HepG2 (cell line): Measurements from ENCODE around the gene ATP5F1E. TPM values are rescaled to one million over a fixed set of nuclear protein-coding genes. Genes with fewer than 3 reads are reported as not detected.
A peak's percentile ranks its signal among the peaks of the same experiment; 100 is the strongest.

Experiments used
- ATF4 ChIP-seq, 2 experiments: fragments of 450-650 bp in 1 of 2; sonication (generic) in 1 of 2; formaldehyde crosslinking; IDR thresholded peaks; 2 replicates each; pipeline versions ENCODE4 v1.5.0 to v1.8.0; 2020 to 2022; ENCODE audit warnings: mild to moderate bottlenecking in 1 of 2, missing genetic modification reagents in 1 of 2
- CHD2 ChIP-seq: IDR thresholded peaks from 2 replicates; pipeline ENCODE4 v1.6.1; 2011; ENCODE audit warnings: low read depth, low read length, improper control_type of control experiment
- MYPOP ChIP-seq: sonication (generic); formaldehyde crosslinking; IDR thresholded peaks from 2 replicates; pipeline ENCODE4 v1.8.1; 2023; ENCODE audit warnings: mild to moderate bottlenecking, moderate library complexity, missing genetic modification reagents
- NR0B2 ChIP-seq: sonication (generic); formaldehyde crosslinking; IDR thresholded peaks from 2 replicates; pipeline ENCODE4 v1.4.0; 2020; ENCODE audit warnings: mild to moderate bottlenecking, missing genetic modification reagents
- SIN3A ChIP-seq: IDR thresholded peaks from 2 replicates; pipeline ENCODE4 v1.6.1; 2011; ENCODE audit warnings: low read depth, mild to moderate bottlenecking, control low read depth, low read length, borderline replicate concordance
- STAT6 ChIP-seq: sonication (generic); formaldehyde crosslinking; IDR thresholded peaks from 2 replicates; pipeline ENCODE4 v1.4.0; 2020; ENCODE audit warnings: missing genetic modification reagents, mild to moderate bottlenecking, borderline replicate concordance
- TSC22D2 ChIP-seq: sonication (generic); formaldehyde crosslinking; IDR thresholded peaks from 2 replicates; pipeline ENCODE4 v1.5.1; 2020; ENCODE audit warnings: missing genetic modification reagents, mild to moderate bottlenecking, borderline replicate concordance
- WIZ ChIP-seq: sonication (generic); formaldehyde crosslinking; IDR thresholded peaks from 2 replicates; pipeline ENCODE4 v1.5.1; 2020; ENCODE audit warnings: mild to moderate bottlenecking, missing genetic modification reagents
- ZBTB7A ChIP-seq: sonication (generic); formaldehyde crosslinking; IDR thresholded peaks from 2 replicates; pipeline ENCODE4 v1.8.0; 2022; ENCODE audit warnings: mild to moderate bottlenecking, missing genetic modification reagents
- ZEB1 ChIP-seq: IDR thresholded peaks from 2 replicates; pipeline ENCODE4 v1.6.1; 2012; ENCODE audit warnings: mild to moderate bottlenecking, low read depth, inconsistent platforms; ENCODE audit not compliant: insufficient replicate concordance
- ZFP90 ChIP-seq: sonication (generic); formaldehyde crosslinking; IDR thresholded peaks from 2 replicates; pipeline ENCODE4 v1.8.0; 2022; ENCODE audit warnings: missing genetic modification reagents, mild to moderate bottlenecking, inconsistent platforms, borderline replicate concordance
- ZNF138 ChIP-seq: sonication (generic); formaldehyde crosslinking; IDR thresholded peaks from 2 replicates; pipeline ENCODE4 v1.5.0; 2020; ENCODE audit warnings: mild to moderate bottlenecking, low read depth, missing genetic modification reagents
- ZNF143 ChIP-seq: sonication (generic); formaldehyde crosslinking; IDR thresholded peaks from 2 replicates; pipeline ENCODE4 v1.4.0; 2020; ENCODE audit warnings: missing genetic modification reagents
- ZNF18 ChIP-seq: sonication (generic); formaldehyde crosslinking; IDR thresholded peaks from 2 replicates; pipeline ENCODE4 v1.8.0; 2022; ENCODE audit warnings: mild to moderate bottlenecking, missing genetic modification reagents; ENCODE audit not compliant: insufficient replicate concordance
- ZNF274 ChIP-seq: sonication (generic); formaldehyde crosslinking; IDR thresholded peaks from 2 replicates; pipeline ENCODE4 v1.5.1; 2020; ENCODE audit warnings: mild to moderate bottlenecking, missing genetic modification reagents
- ZNF550 ChIP-seq: sonication (generic); formaldehyde crosslinking; IDR thresholded peaks from 2 replicates; pipeline ENCODE4 v1.4.0; 2020; ENCODE audit warnings: mild to moderate bottlenecking, missing genetic modification reagents, borderline replicate concordance
- ZNF773 ChIP-seq: sonication (generic); formaldehyde crosslinking; IDR thresholded peaks from 2 replicates; pipeline ENCODE4 v1.4.0; 2020; ENCODE audit warnings: missing genetic modification reagents, borderline replicate concordance
- polyA plus RNA-seq, 8 experiments: library from polyadenylated mRNA; depleted of rRNA in 3 of 8; stranded (reverse) in 7 of 8; unstranded in 1 of 8; fragments of >200 nt; fragmentation: Illumina TruSeq in 4 of 8; extraction: Trizol in 4 of 8; gene quantifications; 2 replicates each; pipeline versions ENCODE4 v1.2.1 to v1.2.3, GENCODE V29; 2011 to 2016; ENCODE audit warnings: low read depth in 4 of 8, missing spikeins in 1 of 8, mixed read lengths in 1 of 8; ENCODE audit not compliant: insufficient read depth in 1 of 8
- total RNA-seq, 5 experiments: library from RNA; depleted of rRNA; stranded (reverse); fragments of >200 nt; fragmentation: Illumina TruSeq; extraction: Trizol; gene quantifications; 2 replicates each; pipeline ENCODE4 v1.2.3, GENCODE V29; 2016; ENCODE audit warnings: low read depth in 1 of 5

ATP5F1E gene
- total and polyA plus RNA-seq, 2 of the 13 experiments (the other 11 are each of a cell fraction or from before 2014, with no cell fraction given) = 121 to 134 TPM

GRCh38 chr20:58995461-58996225, 36.5 kb downstream of the ATP5F1E start (continued):
- TF ChIP-seq STAT6 (CRISPR knock-in tag) = peak; percentile 66; the same call in 1 of the 2 replicates
- TF ChIP-seq ZNF18 (CRISPR knock-in tag) = peak; percentile 38
- TF ChIP-seq NR0B2 (CRISPR knock-in tag) = no peak
- TF ChIP-seq ZFP90 (CRISPR knock-in tag) = 0 out of 2 replicates have a peak, but pooled peaks have one; percentile 55
- TF ChIP-seq ZEB1 = peak; percentile 62
- TF ChIP-seq ZNF773 (CRISPR knock-in tag) = peak; percentile 69; the same call in 1 of the 2 replicates
- peak; percentile 9; the same call in 1 of the 2 replicates for TF ChIP-seq ZNF138 (CRISPR knock-in tag)
- 0 out of 2 replicates have a peak, but pooled peaks have one; percentile 33 for TF ChIP-seq WIZ (CRISPR knock-in tag)
- 0 out of 2 replicates have a peak, but pooled peaks have one; percentile 36 for TF ChIP-seq MYPOP
- TF ChIP-seq ZNF274 (CRISPR knock-in tag) = peak; percentile 55; the same call in 1 of the 2 replicates
- peak in 1 of 2 experiments; percentile 92; a peak in 2 of 4 replicates for TF ChIP-seq ATF4 (CRISPR knock-in tag; IDR thresholded peaks at IDR 0.05)
- peak; percentile 40; the same call in 1 of the 2 replicates for TF ChIP-seq SIN3A
- TF ChIP-seq TSC22D2 (CRISPR knock-in tag) = 0 out of 2 replicates have a peak, but pooled peaks have one; percentile 47
- TF ChIP-seq ZNF550 (CRISPR knock-in tag) = peak; percentile 96
- peak; percentile 40; the same call in 1 of the 2 replicates for TF ChIP-seq ZNF143 (CRISPR knock-in tag)
- TF ChIP-seq CHD2 = peak; percentile 28; the same call in 1 of the 2 replicates
- TF ChIP-seq ZBTB7A = peak; percentile 86
